ENCODE measurements around the gene FOXP1. TPM values are rescaled to one million over a fixed set of nuclear protein-coding genes. Genes with fewer than 3 reads are reported as not detected.

Gene FOXP1
- total RNA-seq, 4 donors from 2014 or later, result 181 to 225 (median 205) TPM

- 92% methylated on average over 8 of the region's 8 CpGs for WGBS
- Histone ChIP-seq H3K27ac (replicated peaks in 1 of 4) (no peak overlapping the region), H3K9me3 (no peaks in the 10 kb centered on the region), H3K36me3 (peaks cover 0 to 3% (median 0%) of the 10 kb centered on the region in 4 donors), H3K4me1 (peaks cover 0 to 7% (median 5%) of the 10 kb centered on the region in 4 donors), H3K4me3 (no peak overlapping the region), H3K27me3 (no peaks in the 10 kb centered on the region)
- intact Hi-C loops (cut with DNase I), result loop anchor here (10.0 kb wide), 1 partner anchor 153 kb away; no protein-coding TSS in a partner anchor
- DNase-seq (ENCODE audit: extremely low spot score), result no peak
- TF ChIP-seq EP300 (IDR thresholded peaks at IDR 0.05) (no peak), POLR2A (IDR thresholded peaks at IDR 0.05; ENCODE audit: low read depth) (no peak), POLR2AphosphoS5 (IDR thresholded peaks at IDR 0.05) (no peak), CTCF (IDR thresholded peaks at IDR 0.05) (no peak)
These were observed 365.8 kb downstream of the FOXP1 start for GRCh38 chr3:71217640-71218222.

- no peak overlapping the region for H3K4me3 ChIP-seq
- H3K9me3 ChIP-seq, result no peaks in the 10 kb centered on the region
- TF ChIP-seq POLR2A (IDR thresholded peaks at IDR 0.05; ENCODE audit: low read depth), result no peak
- no peak for TF ChIP-seq EP300 (IDR thresholded peaks at IDR 0.05)
- no peak for TF ChIP-seq CTCF (IDR thresholded peaks at IDR 0.05)
- TF ChIP-seq POLR2AphosphoS5 (IDR thresholded peaks at IDR 0.05), result no peak
- H3K27ac ChIP-seq (replicated peaks in 1 of 4), result no peak overlapping the region
- H3K27me3 ChIP-seq, result no peaks in the 10 kb centered on the region
- no peak for DNase-seq (ENCODE audit: extremely low spot score)
- peaks cover 0 to 3% (median 0%) of the 10 kb centered on the region in 4 donors for H3K36me3 ChIP-seq
- 82% methylated on average over 1 of the region's 1 CpG for WGBS
- intact Hi-C loops (cut with DNase I), result loop anchor here (10.0 kb wide), 1 partner anchor 151 kb away; no protein-coding TSS in a partner anchor
- H3K4me1 ChIP-seq, result peaks cover 9 to 28% (median 19%) of the 10 kb centered on the region in 4 donors
These were observed 368.2 kb downstream of the FOXP1 start for GRCh38 chr3:71215351-71215750.

- Histone ChIP-seq H3K4me1 (peaks cover 15 to 28% (median 25%) of the 10 kb centered on the region in 4 donors), H3K27me3 (no peaks in the 10 kb centered on the region), H3K36me3 (peaks cover 0 to 3% (median 0%) of the 10 kb centered on the region in 4 donors), H3K27ac (replicated peaks in 1 of 4) (no peak overlapping the region), H3K4me3 (no peak overlapping the region), H3K9me3 (no peaks in the 10 kb centered on the region)
- WGBS, result 93% methylated on average over 1 of the region's 1 CpG
- TF ChIP-seq POLR2A (IDR thresholded peaks at IDR 0.05; ENCODE audit: low read depth) (no peak), EP300 (IDR thresholded peaks at IDR 0.05) (no peak), CTCF (IDR thresholded peaks at IDR 0.05) (no peak), POLR2AphosphoS5 (IDR thresholded peaks at IDR 0.05) (no peak)
- intact Hi-C loops (cut with DNase I), result loop anchor here (10.0 kb wide), 1 partner anchor 150 kb away; no protein-coding TSS in a partner anchor
- no peak for DNase-seq (ENCODE audit: extremely low spot score)
These were observed 368.7 kb downstream of the FOXP1 start for GRCh38 chr3:71214797-71215196.

- TF ChIP-seq POLR2AphosphoS5 (IDR thresholded peaks at IDR 0.05) (no peak), CTCF (IDR thresholded peaks at IDR 0.05) (no peak), POLR2A (IDR thresholded peaks at IDR 0.05; ENCODE audit: low read depth) (no peak), EP300 (IDR thresholded peaks at IDR 0.05) (no peak)
- no peaks in the 10 kb centered on the region for H3K9me3 ChIP-seq
- peaks cover 0 to 3% (median 0%) of the 10 kb centered on the region in 4 donors for H3K36me3 ChIP-seq
These were observed 369.5 kb downstream of the FOXP1 start for GRCh38 chr3:71214016-71214415.

More at GRCh38 chr3:71214016-71214415, 369.5 kb downstream of the FOXP1 start:
- no peak overlapping the region for H3K27ac ChIP-seq (replicated peaks in 1 of 4)
- H3K4me3 ChIP-seq, result no peak overlapping the region
- peaks cover 23 to 35% (median 32%) of the 10 kb centered on the region in 4 donors for H3K4me1 ChIP-seq
- intact Hi-C loops (cut with DNase I), result loop anchor here (10.0 kb wide), 1 partner anchor 149 kb away; no protein-coding TSS in a partner anchor
- no peak for DNase-seq (ENCODE audit: extremely low spot score)
- no peaks in the 10 kb centered on the region for H3K27me3 ChIP-seq
- 95% methylated on average over 4 of the region's 4 CpGs for WGBS

Data from esophagus muscularis mucosa (tissue), 4 donors.